Esophagus squamous epithelium (tissue), 4 donors: ENCODE results near the gene RABEP2.

Experiments
- CTCF ChIP-seq, 6 experiments: fragments of 450-650 bp in 4 of 6; fragments of 200-600 bp in 2 of 6; sonication (generic) in 2 of 6; IDR thresholded peaks; one replicate each; pipeline ENCODE4 v1.5.1; 2016 to 2019; ENCODE audit warnings: antibody characterized with exemption in 6 of 6, mild to moderate bottlenecking in 4 of 6, moderate library complexity in 4 of 6
- POLR2A ChIP-seq, 4 donors: fragments of 450-650 bp; IDR thresholded peaks; one replicate each; pipeline ENCODE4 v1.6.1; 2017; ENCODE audit warnings: antibody characterized with exemption in 4 of 4, mild to moderate bottlenecking in 4 of 4, moderate library complexity in 3 of 4

GRCh38 chr16:28951410-28951943 lies 26.4 kb upstream of the RABEP2 start:
- TF ChIP-seq POLR2A (IDR thresholded peaks at IDR 0.05) (no peak), CTCF (IDR thresholded peaks at IDR 0.05) (no peak)
